Measurements from ENCODE around the gene PKD1.

Gene PKD1

GRCh38 chr16:2085669-2086068, 50.0 kb downstream of the PKD1 start:
- DNase-seq = no peak

GRCh38 chr16:2084895-2085625, 50.6 kb downstream of the PKD1 start:
- DNase-seq = no peak

GRCh38 chr16:2083876-2084780, 51.6 kb downstream of the PKD1 start:
- no peak for DNase-seq

GRCh38 chr16:2083409-2083808, 52.3 kb downstream of the PKD1 start:
- no peak for DNase-seq

- no peak for DNase-seq
Measured at GRCh38 chr16:2082983-2083364, 52.7 kb downstream of the PKD1 start.

- no peak for DNase-seq
Measured at GRCh38 chr16:2082171-2082982, 53.3 kb downstream of the PKD1 start.

- no peak for DNase-seq
Measured at GRCh38 chr16:2081201-2082084, 54.3 kb downstream of the PKD1 start.

- no peak for DNase-seq
Measured at GRCh38 chr16:2079991-2080390, 55.7 kb downstream of the PKD1 start.

- no peak for DNase-seq
Measured at GRCh38 chr16:2079311-2079800, 56.3 kb downstream of the PKD1 start.

GRCh38 chr16:2078691-2079090, 57.0 kb downstream of the PKD1 start:
- DNase-seq = no peak

- no peak for DNase-seq
Measured at GRCh38 chr16:2078096-2078495, 57.6 kb downstream of the PKD1 start.

- DNase-seq = no peak
Measured at GRCh38 chr16:2077696-2078095, 58.0 kb downstream of the PKD1 start.

- DNase-seq = no peak
Measured at GRCh38 chr16:2077016-2077415, 58.7 kb downstream of the PKD1 start.

- DNase-seq = no peak
Measured at GRCh38 chr16:2076072-2076865, 59.4 kb downstream of the PKD1 start.

- no peak for DNase-seq
Measured at GRCh38 chr16:2075631-2076030, 60.1 kb downstream of the PKD1 start.

GRCh38 chr16:2074071-2074470, 61.6 kb downstream of the PKD1 start:
- DNase-seq = no peak

- DNase-seq = no peak
Measured at GRCh38 chr16:2072926-2073325, 62.8 kb downstream of the PKD1 start.

GRCh38 chr16:2071454-2072202, 64.1 kb downstream of the PKD1 start:
- DNase-seq = no peak

- DNase-seq = no peak
Measured at GRCh38 chr16:2070576-2071453, 64.9 kb downstream of the PKD1 start.
